Ishikawa (cell line): Measurements from ENCODE around the gene DNAI4.

Experiments
- CEBPB ChIP-seq: IDR thresholded peaks from 2 replicates; pipeline ENCODE4 v1.6.1; 2012
- CREB1 ChIP-seq: IDR thresholded peaks from 2 replicates; pipeline ENCODE4 v1.6.1; 2012; ENCODE audit warnings: low read depth
- EGR1 ChIP-seq: IDR thresholded peaks from 2 replicates; pipeline ENCODE4 v1.6.1; 2012
- EP300 ChIP-seq: IDR thresholded peaks from 2 replicates; pipeline ENCODE4 v1.6.1; 2012; ENCODE audit warnings: borderline replicate concordance
- FOXM1 ChIP-seq: IDR thresholded peaks from 2 replicates; pipeline ENCODE4 v1.6.1; 2012; ENCODE audit warnings: low read depth, borderline replicate concordance
- MAX ChIP-seq: IDR thresholded peaks from 2 replicates; pipeline ENCODE4 v1.6.1; 2012
- NFIC ChIP-seq: IDR thresholded peaks from 2 replicates; pipeline ENCODE4 v1.6.1; 2012
- RAD21 ChIP-seq: IDR thresholded peaks from 2 replicates; pipeline ENCODE4 v1.6.1; 2012; ENCODE audit warnings: low read depth
- TAF1 ChIP-seq: IDR thresholded peaks from 2 replicates; pipeline ENCODE4 v1.6.1; 2012; ENCODE audit warnings: low read depth, mild to moderate bottlenecking
- TCF12 ChIP-seq: IDR thresholded peaks from 2 replicates; pipeline ENCODE4 v1.6.1; 2012; ENCODE audit warnings: low read depth
- TEAD4 ChIP-seq: IDR thresholded peaks from 2 replicates; pipeline ENCODE4 v1.6.1; 2012
- YY1 ChIP-seq: IDR thresholded peaks from 2 replicates; pipeline ENCODE4 v1.6.1; 2012; ENCODE audit warnings: low read depth
- ZBTB7A ChIP-seq: IDR thresholded peaks from 2 replicates; pipeline ENCODE4 v1.6.1; 2012; ENCODE audit warnings: low read depth
- TF ChIP-seq, protein P1 (sequence below): IDR thresholded peaks from 2 replicates; pipeline ENCODE4 v1.6.1; 2012; ENCODE audit warnings: low read depth, mild to moderate bottlenecking
- TF ChIP-seq, protein P2 (sequence below): IDR thresholded peaks from 2 replicates; pipeline ENCODE4 v1.6.1; 2012

Gene DNAI4

DNA sequence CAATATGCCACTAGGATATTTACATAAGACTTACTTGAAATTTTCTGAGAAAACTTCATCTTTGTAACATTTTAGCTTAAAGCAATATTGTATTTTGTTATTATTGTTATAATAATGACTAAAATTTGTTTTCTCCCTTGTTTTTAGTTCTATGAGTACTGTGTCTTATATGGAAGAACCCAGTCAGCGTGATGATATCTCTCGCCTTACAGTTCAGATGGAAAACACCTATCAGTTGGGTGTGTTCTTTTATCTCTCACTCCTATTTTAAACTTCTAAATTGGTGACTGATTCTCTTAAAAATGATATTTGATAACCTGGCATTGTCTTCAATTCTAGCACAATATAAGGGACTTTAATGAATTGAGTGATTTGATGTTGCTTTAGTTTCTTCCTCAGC lies 154.4 kb downstream of the DNAI4 start:
- TF ChIP-seq FOXM1 (no peak), EP300 (no peak), TCF12 (no peak), ZBTB7A (no peak), TAF1 (no peak), EGR1 (no peak), YY1 (no peak), TEAD4 (no peak), CEBPB (no peak), NFIC (no peak)
- TF ChIP-seq, protein P1, sequence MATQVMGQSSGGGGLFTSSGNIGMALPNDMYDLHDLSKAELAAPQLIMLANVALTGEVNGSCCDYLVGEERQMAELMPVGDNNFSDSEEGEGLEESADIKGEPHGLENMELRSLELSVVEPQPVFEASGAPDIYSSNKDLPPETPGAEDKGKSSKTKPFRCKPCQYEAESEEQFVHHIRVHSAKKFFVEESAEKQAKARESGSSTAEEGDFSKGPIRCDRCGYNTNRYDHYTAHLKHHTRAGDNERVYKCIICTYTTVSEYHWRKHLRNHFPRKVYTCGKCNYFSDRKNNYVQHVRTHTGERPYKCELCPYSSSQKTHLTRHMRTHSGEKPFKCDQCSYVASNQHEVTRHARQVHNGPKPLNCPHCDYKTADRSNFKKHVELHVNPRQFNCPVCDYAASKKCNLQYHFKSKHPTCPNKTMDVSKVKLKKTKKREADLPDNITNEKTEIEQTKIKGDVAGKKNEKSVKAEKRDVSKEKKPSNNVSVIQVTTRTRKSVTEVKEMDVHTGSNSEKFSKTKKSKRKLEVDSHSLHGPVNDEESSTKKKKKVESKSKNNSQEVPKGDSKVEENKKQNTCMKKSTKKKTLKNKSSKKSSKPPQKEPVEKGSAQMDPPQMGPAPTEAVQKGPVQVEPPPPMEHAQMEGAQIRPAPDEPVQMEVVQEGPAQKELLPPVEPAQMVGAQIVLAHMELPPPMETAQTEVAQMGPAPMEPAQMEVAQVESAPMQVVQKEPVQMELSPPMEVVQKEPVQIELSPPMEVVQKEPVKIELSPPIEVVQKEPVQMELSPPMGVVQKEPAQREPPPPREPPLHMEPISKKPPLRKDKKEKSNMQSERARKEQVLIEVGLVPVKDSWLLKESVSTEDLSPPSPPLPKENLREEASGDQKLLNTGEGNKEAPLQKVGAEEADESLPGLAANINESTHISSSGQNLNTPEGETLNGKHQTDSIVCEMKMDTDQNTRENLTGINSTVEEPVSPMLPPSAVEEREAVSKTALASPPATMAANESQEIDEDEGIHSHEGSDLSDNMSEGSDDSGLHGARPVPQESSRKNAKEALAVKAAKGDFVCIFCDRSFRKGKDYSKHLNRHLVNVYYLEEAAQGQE = no peak
- TF ChIP-seq, protein P2, sequence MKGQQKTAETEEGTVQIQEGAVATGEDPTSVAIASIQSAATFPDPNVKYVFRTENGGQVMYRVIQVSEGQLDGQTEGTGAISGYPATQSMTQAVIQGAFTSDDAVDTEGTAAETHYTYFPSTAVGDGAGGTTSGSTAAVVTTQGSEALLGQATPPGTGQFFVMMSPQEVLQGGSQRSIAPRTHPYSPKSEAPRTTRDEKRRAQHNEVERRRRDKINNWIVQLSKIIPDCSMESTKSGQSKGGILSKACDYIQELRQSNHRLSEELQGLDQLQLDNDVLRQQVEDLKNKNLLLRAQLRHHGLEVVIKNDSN = no peak

GRCh38 chr1:66769512-66770229 lies 155.0 kb downstream of the DNAI4 start:
- TF ChIP-seq RAD21 (no peak), CEBPB (no peak)

- TF ChIP-seq TEAD4 (no peak), TCF12 (no peak), NFIC (no peak), RAD21 (no peak), YY1 (no peak), TAF1 (no peak), ZBTB7A (no peak), MAX (no peak), EGR1 (no peak), FOXM1 (no peak), EP300 (no peak), CEBPB (no peak), CREB1 (no peak)
- TF ChIP-seq, protein P2 = no peak
- TF ChIP-seq, protein P1 = no peak
Observed at GRCh38 chr1:66768965-66769364, 155.7 kb downstream of the DNAI4 start.

DNA sequence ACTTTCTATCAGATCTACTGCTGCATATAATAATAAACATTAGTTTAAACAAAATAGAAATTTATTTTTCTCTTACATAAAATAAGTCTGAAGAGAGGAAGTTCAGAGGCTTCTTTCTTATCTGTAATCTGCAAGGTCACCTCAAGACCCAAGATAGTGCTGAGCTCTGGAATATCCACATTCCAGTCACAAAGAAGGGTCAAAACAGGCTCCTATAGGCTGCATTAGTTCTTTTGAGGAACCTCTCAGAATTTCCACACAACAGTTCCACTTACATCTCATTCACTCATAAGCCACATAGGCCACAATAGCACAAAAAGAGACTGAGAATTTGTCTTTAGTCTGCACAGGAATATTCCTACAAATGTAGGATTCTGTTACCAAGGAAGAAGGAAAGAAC lies 157.0 kb downstream of the DNAI4 start:
- no peak for TF ChIP-seq CEBPB
- no peak for TF ChIP-seq FOXM1
- no peak for TF ChIP-seq EGR1
- no peak for TF ChIP-seq TEAD4
- TF ChIP-seq MAX = no peak
- TF ChIP-seq, protein P1 = no peak
- no peak for TF ChIP-seq EP300
- TF ChIP-seq RAD21 = no peak
- TF ChIP-seq ZBTB7A = no peak
- TF ChIP-seq TCF12 = no peak
- TF ChIP-seq TAF1 = no peak
- TF ChIP-seq, protein P2 = no peak
- TF ChIP-seq NFIC = no peak
- no peak for TF ChIP-seq YY1
